Tibial artery (tissue), 4 donors: ENCODE measurements around the gene SPOCD1.

Experiments used
- DNase-seq, 2 donors: peaks; one replicate each; pipeline ENCODE4 v3.0.0-alpha.2; 2019
- H3K27ac ChIP-seq, 2 donors: fragments of 200-600 bp; sonication (generic) in 1 of 2; 1 replicate in 1 of 2; 2 replicates in 1 of 2; pipeline ENCODE4 v1.5.1; 2018 to 2019; ENCODE audit warnings: mild to moderate bottlenecking in 1 of 2
- H3K27me3 ChIP-seq, 2 donors: fragments of 200-600 bp; sonication (generic) in 1 of 2; one replicate each; pipeline versions ENCODE4 v1.5.1 to v1.6.0; 2016 to 2019
- H3K36me3 ChIP-seq, 3 donors: fragments of 200-600 bp; sonication (generic) in 2 of 3; one replicate each; pipeline ENCODE4 v1.5.1; 2016 to 2019; ENCODE audit warnings: mild to moderate bottlenecking in 2 of 3
- H3K4me1 ChIP-seq, 4 donors: fragments of 200-600 bp; sonication (generic) in 2 of 4; 1 replicate in 3 of 4; 2 replicates in 1 of 4; pipeline ENCODE4 v1.5.1; 2016 to 2019
- H3K4me3 ChIP-seq, 2 donors: fragments of 200-600 bp; sonication (generic) in 1 of 2; 1 replicate in 1 of 2; 2 replicates in 1 of 2; pipeline ENCODE4 v1.5.1; 2018 to 2019; ENCODE audit warnings: mild to moderate bottlenecking in 2 of 2
- H3K9me3 ChIP-seq, 3 donors: fragments of 200-600 bp; sonication (generic) in 1 of 3; one replicate each; pipeline ENCODE4 v1.5.1; 2016 to 2019
- CTCF ChIP-seq, 2 experiments: fragments of 200-600 bp in 1 of 2; fragments of 450-650 bp in 1 of 2; IDR thresholded peaks; one replicate each; pipeline ENCODE4 v1.5.1; 2017 to 2019; ENCODE audit warnings: antibody characterized with exemption in 2 of 2, mild to moderate bottlenecking in 1 of 2, moderate library complexity in 1 of 2
- intact Hi-C: fragments of 100-400 bp; cut with DNase I; formaldehyde crosslinking; loops from one replicate; pipeline ENCODE4 v1.15.0; 2023; ENCODE audit warnings: low total_unique reads

The SPOCD1 gene

GRCh38 chr1:31792541-31792940, 23.3 kb downstream of the SPOCD1 start:
- H3K27ac ChIP-seq = no peak overlapping the region
- H3K4me3 ChIP-seq = no peak overlapping the region
- H3K4me1 ChIP-seq = peaks cover 0 to 13% (median 6%) of the 10 kb centered on the region in 4 donors
- no peaks in the 10 kb centered on the region for H3K36me3 ChIP-seq
- intact Hi-C loops = loop anchor here (5.0 to 10.0 kb wide), 2 partner anchors 172 to 230 kb away; no protein-coding TSS in a partner anchor
- peak in 1 of 2 donors; percentile 46 for DNase-seq
- peaks cover 0 to 24% of the 10 kb centered on the region in 2 donors for H3K27me3 ChIP-seq
- no peak for TF ChIP-seq CTCF (IDR thresholded peaks at IDR 0.05)
- no peaks in the 10 kb centered on the region for H3K9me3 ChIP-seq

DNA sequence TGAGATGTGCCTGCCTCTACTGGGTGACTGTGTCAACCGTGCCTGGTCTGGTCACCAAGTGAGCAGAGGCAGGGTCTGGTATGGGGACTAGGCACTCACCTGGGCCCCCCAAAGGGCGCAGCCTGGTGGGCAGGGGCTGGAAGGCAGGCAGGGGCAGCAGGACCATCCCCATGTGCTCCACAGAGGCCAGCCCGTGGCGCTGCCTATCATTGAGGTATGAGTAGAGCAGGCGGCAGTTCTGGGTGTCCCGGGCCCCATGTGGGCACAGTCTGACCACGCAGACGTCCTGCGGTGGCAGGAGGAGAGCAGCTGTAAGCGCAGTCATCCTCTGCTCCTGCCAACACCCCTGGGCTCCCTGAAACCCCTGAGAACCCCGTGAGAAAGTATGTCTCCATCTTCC, 23.7 kb downstream of the SPOCD1 start:
- Histone ChIP-seq H3K27ac (no peak overlapping the region), H3K36me3 (no peaks in the 10 kb centered on the region), H3K9me3 (no peaks in the 10 kb centered on the region), H3K4me3 (no peak overlapping the region), H3K4me1 (peaks cover 0 to 13% (median 6%) of the 10 kb centered on the region in 4 donors), H3K27me3 (peaks cover 0 to 20% of the 10 kb centered on the region in 2 donors)
- intact Hi-C loops = loop anchor here (5.0 to 10.0 kb wide), 2 partner anchors 173 to 230 kb away; no protein-coding TSS in a partner anchor
- TF ChIP-seq CTCF (IDR thresholded peaks at IDR 0.05) = no peak
- peak in 1 of 2 donors; percentile 41 for DNase-seq

DNA sequence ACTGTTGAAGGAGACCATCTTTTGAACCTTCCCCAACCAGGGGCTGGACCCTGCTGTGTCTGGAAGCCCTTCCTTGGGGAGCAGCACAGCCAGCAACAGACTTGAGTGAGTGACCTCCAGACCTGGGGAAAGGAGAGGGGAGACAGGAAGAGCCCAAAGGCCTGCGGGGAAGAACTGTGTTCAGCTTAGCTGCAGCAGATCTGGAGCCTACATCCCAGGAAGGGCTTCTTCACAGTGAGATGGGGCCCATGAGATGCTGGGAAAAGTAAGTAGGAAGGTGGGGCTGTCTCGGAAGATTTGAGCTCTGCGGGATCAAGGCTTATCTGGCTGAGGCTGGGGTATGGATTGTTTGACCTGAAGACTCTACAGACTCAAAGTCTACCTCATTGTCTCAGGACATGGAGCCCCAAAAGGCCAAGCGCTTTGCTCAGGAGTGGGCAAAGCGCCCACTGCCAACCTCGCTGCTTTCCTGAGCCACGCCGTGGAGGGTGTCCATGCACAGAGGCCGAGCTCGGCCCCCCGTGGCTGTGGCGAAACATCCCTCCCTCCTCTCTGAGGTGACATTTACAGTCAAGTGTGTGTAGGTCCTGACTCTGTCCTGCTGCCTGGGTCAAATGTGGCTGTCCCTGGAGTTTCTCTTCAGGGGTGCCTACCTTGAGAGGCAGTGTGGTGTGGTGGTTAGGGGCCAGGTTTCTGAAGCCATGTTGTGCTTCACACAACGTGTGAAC, 24.5 kb downstream of the SPOCD1 start:
- intact Hi-C loops = loop anchor here (5.0 to 10.0 kb wide), 2 partner anchors 174 to 229 kb away; no protein-coding TSS in a partner anchor
- H3K9me3 ChIP-seq = no peaks in the 10 kb centered on the region
- peaks cover 0 to 13% (median 6%) of the 10 kb centered on the region in 4 donors for H3K4me1 ChIP-seq
- no peak overlapping the region for H3K27ac ChIP-seq
- TF ChIP-seq CTCF (IDR thresholded peaks at IDR 0.05) = no peak
- no peaks in the 10 kb centered on the region for H3K36me3 ChIP-seq
- H3K4me3 ChIP-seq = no peak overlapping the region
- H3K27me3 ChIP-seq = peaks cover 0 to 12% of the 10 kb centered on the region in 2 donors
- peak in 1 of 2 donors; percentile 23 for DNase-seq

DNA sequence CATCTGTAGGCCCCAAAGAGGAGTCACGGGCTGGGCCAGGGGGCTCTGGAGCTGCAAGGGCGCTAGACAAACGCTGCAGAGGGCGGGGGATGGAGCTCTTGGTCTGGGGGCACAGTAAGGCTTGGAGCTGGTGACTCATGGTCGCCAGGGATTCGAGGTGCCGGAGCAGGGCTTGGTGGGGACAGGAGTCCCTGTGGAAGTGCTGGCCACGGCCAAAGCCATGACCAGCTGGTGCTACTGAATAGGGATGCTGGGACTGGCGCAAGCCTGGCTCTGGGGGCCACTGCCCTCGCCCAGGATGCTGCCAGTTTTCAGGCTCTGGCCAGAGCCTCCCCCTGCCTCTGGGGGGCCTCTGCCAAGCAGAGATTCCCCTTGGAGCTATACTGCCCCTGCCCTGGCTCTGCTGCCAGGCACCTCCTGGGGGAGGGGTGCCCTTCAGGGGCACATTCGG, 25.2 kb downstream of the SPOCD1 start:
- Histone ChIP-seq H3K27ac (no peak overlapping the region), H3K36me3 (no peaks in the 10 kb centered on the region), H3K4me1 (peaks cover 0 to 13% (median 6%) of the 10 kb centered on the region in 4 donors), H3K9me3 (no peaks in the 10 kb centered on the region), H3K27me3 (peaks cover 0 to 11% of the 10 kb centered on the region in 2 donors), H3K4me3 (no peak overlapping the region)
- peak in 1 of 2 donors; percentile 58 for DNase-seq
- intact Hi-C loops = loop anchor here (5.0 to 10.0 kb wide), 2 partner anchors 174 to 228 kb away; no protein-coding TSS in a partner anchor
- TF ChIP-seq CTCF (IDR thresholded peaks at IDR 0.05) = no peak

DNA sequence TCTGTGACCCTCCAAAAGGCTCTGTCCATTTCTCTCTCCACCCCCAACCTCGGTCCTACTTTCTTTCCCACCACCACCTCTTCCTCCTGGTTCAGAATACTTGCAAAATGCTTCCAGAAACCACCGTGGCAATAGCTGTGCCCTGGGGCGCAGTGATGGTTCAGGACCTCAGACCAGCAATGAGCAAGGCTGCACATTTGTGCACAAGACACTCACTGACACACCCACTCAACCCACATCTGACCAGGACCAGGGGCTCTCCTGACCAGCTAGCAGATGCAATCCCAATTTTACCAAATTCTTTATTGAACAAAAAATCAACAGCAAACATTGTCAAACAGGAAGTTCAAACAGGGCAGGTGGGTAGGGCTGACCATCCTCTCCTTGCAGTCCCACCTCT, 25.7 kb downstream of the SPOCD1 start:
- Histone ChIP-seq H3K9me3 (no peaks in the 10 kb centered on the region), H3K36me3 (no peaks in the 10 kb centered on the region), H3K4me1 (peaks cover 0 to 13% (median 6%) of the 10 kb centered on the region in 4 donors), H3K4me3 (no peak overlapping the region), H3K27me3 (peaks cover 0 to 11% of the 10 kb centered on the region in 2 donors), H3K27ac (no peak overlapping the region)
- intact Hi-C loops = loop anchor here (5.0 to 10.0 kb wide), 2 partner anchors 175 to 228 kb away; no protein-coding TSS in a partner anchor
- no peak for TF ChIP-seq CTCF (IDR thresholded peaks at IDR 0.05)
- DNase-seq = peak in 1 of 2 donors; percentile 27
